GM12891 (cell line): ENCODE results near the gene GMNN.

Experiments
- PAX5 ChIP-seq: IDR thresholded peaks from 2 replicates; pipeline ENCODE4 v1.6.1; 2011; ENCODE audit warnings: low read length, moderate library complexity, mild to moderate bottlenecking; ENCODE audit not compliant: insufficient read depth, severe bottlenecking
- POLR2A ChIP-seq: IDR thresholded peaks from 2 replicates; pipeline ENCODE4 v1.6.1; 2011; ENCODE audit warnings: low read depth, low read length, control low read depth
- POLR2AphosphoS5 ChIP-seq: IDR thresholded peaks from 2 replicates; pipeline ENCODE4 v1.6.1; 2011; ENCODE audit warnings: low read depth, low read length, control low read depth
- POU2F2 ChIP-seq: IDR thresholded peaks from 2 replicates; pipeline ENCODE4 v1.6.1; 2011; ENCODE audit warnings: low read depth, mild to moderate bottlenecking, control low read depth, low read length, moderate library complexity
- SPI1 ChIP-seq: IDR thresholded peaks from 2 replicates; pipeline ENCODE4 v1.6.1; 2011; ENCODE audit warnings: low read depth, low read length, control low read depth
- TAF1 ChIP-seq: IDR thresholded peaks from 2 replicates; pipeline ENCODE4 v1.6.1; 2011; ENCODE audit warnings: low read depth, low read length, control low read depth

- TF ChIP-seq POLR2A: no peak
- no peak for TF ChIP-seq POLR2AphosphoS5
- TF ChIP-seq POU2F2: no peak
- TF ChIP-seq SPI1: no peak
- TF ChIP-seq TAF1: no peak
- TF ChIP-seq PAX5: no peak
Measured at GRCh38 chr6:24824142-24824938, 49.6 kb downstream of the GMNN start.
